K562 (cell line): Measurements from ENCODE around the gene GADD45B. TPM values are rescaled to one million over a fixed set of nuclear protein-coding genes. Genes with fewer than 3 reads are reported as not detected.
A peak's percentile ranks its signal among the peaks of the same experiment; 100 is the strongest.

ENCODE experiments used
- ATF4 ChIP-seq: fragments of 450-650 bp; formaldehyde crosslinking; IDR thresholded peaks from 2 replicates; pipeline ENCODE4 v1.4.0; 2022; ENCODE audit warnings: mild to moderate bottlenecking, moderate library complexity
- FOXJ2 ChIP-seq: fragments of 200-800 bp; sonication (Bioruptor generic); IDR thresholded peaks from 2 replicates; pipeline ENCODE4 v1.6.1; 2016; ENCODE audit warnings: missing genetic modification characterization, missing compliant biosample characterization
- GATAD2B ChIP-seq: fragments of 450-650 bp; IDR thresholded peaks from 2 replicates; pipeline ENCODE4 v1.6.1; 2017; ENCODE audit warnings: mild to moderate bottlenecking, borderline replicate concordance
- HMGN3 ChIP-seq: IDR thresholded peaks from 2 replicates; pipeline ENCODE4 v1.6.1; 2011; ENCODE audit warnings: borderline replicate concordance, low read depth, mild to moderate bottlenecking, mixed read lengths, low read length; ENCODE audit not compliant: insufficient read length; ENCODE audit errors: extremely low read depth
- MLX ChIP-seq, 2 experiments: fragments of 450-650 bp in 1 of 2; sonication (generic) in 1 of 2; formaldehyde crosslinking; conservative IDR thresholded peaks; 2 replicates each; pipeline versions ENCODE4 v1.4.0 to v1.8.1; 2020 to 2022; ENCODE audit warnings: mild to moderate bottlenecking in 1 of 2, missing genetic modification reagents in 1 of 2
- NCOA4 ChIP-seq: fragments of 450-650 bp; IDR thresholded peaks from 2 replicates; pipeline ENCODE4 v1.6.1; 2018; ENCODE audit warnings: mild to moderate bottlenecking; ENCODE audit not compliant: partially characterized antibody
- PHTF2 ChIP-seq: fragments of 250-450 bp; sonication (Bioruptor Pico); IDR thresholded peaks from 2 replicates; pipeline ENCODE4 v1.5.0; 2021; ENCODE audit warnings: mild to moderate bottlenecking
- SIX5 ChIP-seq, 2 experiments: IDR thresholded peaks; 2 replicates each; pipeline ENCODE4 v1.6.1; 2011; ENCODE audit warnings: low read length in 2 of 2, borderline replicate concordance in 1 of 2, low read depth in 1 of 2, mild to moderate bottlenecking in 1 of 2, moderate library complexity in 1 of 2; ENCODE audit not compliant: insufficient read depth in 1 of 2
- SMAD2 ChIP-seq: fragments of 150-350 bp; IDR thresholded peaks from 2 replicates; pipeline ENCODE4 v1.6.1; 2014; ENCODE audit warnings: low read depth, mild to moderate bottlenecking, low read length
- UBTF ChIP-seq, 2 experiments: IDR thresholded peaks; 2 replicates each; pipeline ENCODE4 v1.6.1; 2012; ENCODE audit warnings: improper control_type of control experiment in 2 of 2, low read depth in 2 of 2, low read length in 2 of 2, borderline replicate concordance in 1 of 2
- WHSC1 ChIP-seq: IDR thresholded peaks from one replicate; pipeline ENCODE4 v1.6.1; 2012; ENCODE audit warnings: low read length, control low read depth, inconsistent platforms
- ZBTB17 ChIP-seq: fragments of 450-650 bp; formaldehyde crosslinking; IDR thresholded peaks from 2 replicates; pipeline ENCODE4 v1.4.0; 2020; ENCODE audit warnings: mild to moderate bottlenecking
- ZKSCAN3 ChIP-seq: fragments of 250-450 bp; sonication (Bioruptor Pico); IDR thresholded peaks from 2 replicates; pipeline ENCODE4 v1.4.0; 2020
- ZNF584 ChIP-seq: fragments of 200-800 bp; sonication (Bioruptor generic); IDR thresholded peaks from 2 replicates; pipeline ENCODE4 v1.6.1; 2016; ENCODE audit warnings: low read depth, mild to moderate bottlenecking, missing genetic modification characterization, missing compliant biosample characterization
- ZNF696 ChIP-seq: fragments of 250-450 bp; sonication (Bioruptor Pico); conservative IDR thresholded peaks from 2 replicates; pipeline ENCODE4 v1.4.0; 2020; ENCODE audit warnings: mild to moderate bottlenecking, moderate library complexity
- ZNF75A ChIP-seq: fragments of 450-650 bp; formaldehyde crosslinking; IDR thresholded peaks from 2 replicates; pipeline ENCODE4 v1.4.0; 2020; ENCODE audit warnings: mild to moderate bottlenecking
- polyA plus RNA-seq, 8 experiments: library from polyadenylated mRNA; depleted of rRNA in 4 of 8; stranded (reverse) in 5 of 8; unstranded in 3 of 8; fragments of >200 nt; fragmentation: Nextera tagmentation in 2 of 8; fragmentation: Illumina TruSeq in 1 of 8; extraction: Ambion mirVana in 2 of 8; extraction: Trizol in 1 of 8; gene quantifications; 2 replicates each; pipeline versions ENCODE4 v1.2.1 to v1.2.3, GENCODE V29; 2011 to 2014; ENCODE audit warnings: inconsistent platforms in 1 of 8, missing spikeins in 1 of 8
- total RNA-seq, 7 experiments: library from RNA; depleted of rRNA in 6 of 7; stranded (reverse); fragments of >200 nt in 6 of 7; fragmentation: Illumina TruSeq in 2 of 7; extraction: Trizol in 2 of 7; gene quantifications; 2 replicates each; pipeline versions ENCODE4 v1.2.1 to v1.2.3, GENCODE V29; 2011 to 2021; ENCODE audit warnings: low replicate concordance in 1 of 7

GADD45B gene
- total and polyA plus RNA-seq, 9 of the 15 experiments (the other 6 are each of a cell fraction or from before 2014, with no cell fraction given), result 0.06 to 4.1 (median 2.1) TPM

- 0 out of 4 replicates have a peak, but pooled peaks of 1 of the 2 experiments have one; percentile 41 for TF ChIP-seq UBTF (IDR thresholded peaks at IDR 0.05; ENCODE audit: borderline replicate concordance in 1 of 2, low read depth in 2 of 2, low read length in 2 of 2)
- peak; percentile 44; the same call in 1 of the 2 replicates for TF ChIP-seq ATF4 (CRISPR knock-in tag)
- TF ChIP-seq ZNF584 (CRISPR knock-in tag), result no peak
- no peak for TF ChIP-seq ZNF696
- no peak for TF ChIP-seq FOXJ2 (tag)
- TF ChIP-seq MLX (CRISPR knock-in tag; conservative IDR thresholded peaks at IDR 0.05), result no peak
- no peak for TF ChIP-seq WHSC1
- no peak for TF ChIP-seq SIX5 (IDR thresholded peaks at IDR 0.05; ENCODE audit: borderline replicate concordance in 1 of 2, insufficient read depth in 1 of 2, low read depth in 1 of 2, low read length in 2 of 2)
- TF ChIP-seq GATAD2B, result no peak
- TF ChIP-seq PHTF2 (CRISPR knock-in tag), result no peak
- TF ChIP-seq SMAD2, result no peak
- TF ChIP-seq ZKSCAN3 (CRISPR knock-in tag), result no peak
- peak; percentile 64 for TF ChIP-seq ZBTB17
- TF ChIP-seq NCOA4, result no peak
- TF ChIP-seq HMGN3, result peak; percentile 88
- no peak for TF ChIP-seq ZNF75A (CRISPR knock-in tag)
Measured at GRCh38 chr19:2475702-2476450, at the start of gene GADD45B (continued).
